DMS53 (cell line): ENCODE measurements around the gene AGT.

Experiments used
- DNase-seq: peaks from one replicate; lab custom pipeline; 2025; lab: John Stamatoyannopoulos, UW

AGT gene

DNA sequence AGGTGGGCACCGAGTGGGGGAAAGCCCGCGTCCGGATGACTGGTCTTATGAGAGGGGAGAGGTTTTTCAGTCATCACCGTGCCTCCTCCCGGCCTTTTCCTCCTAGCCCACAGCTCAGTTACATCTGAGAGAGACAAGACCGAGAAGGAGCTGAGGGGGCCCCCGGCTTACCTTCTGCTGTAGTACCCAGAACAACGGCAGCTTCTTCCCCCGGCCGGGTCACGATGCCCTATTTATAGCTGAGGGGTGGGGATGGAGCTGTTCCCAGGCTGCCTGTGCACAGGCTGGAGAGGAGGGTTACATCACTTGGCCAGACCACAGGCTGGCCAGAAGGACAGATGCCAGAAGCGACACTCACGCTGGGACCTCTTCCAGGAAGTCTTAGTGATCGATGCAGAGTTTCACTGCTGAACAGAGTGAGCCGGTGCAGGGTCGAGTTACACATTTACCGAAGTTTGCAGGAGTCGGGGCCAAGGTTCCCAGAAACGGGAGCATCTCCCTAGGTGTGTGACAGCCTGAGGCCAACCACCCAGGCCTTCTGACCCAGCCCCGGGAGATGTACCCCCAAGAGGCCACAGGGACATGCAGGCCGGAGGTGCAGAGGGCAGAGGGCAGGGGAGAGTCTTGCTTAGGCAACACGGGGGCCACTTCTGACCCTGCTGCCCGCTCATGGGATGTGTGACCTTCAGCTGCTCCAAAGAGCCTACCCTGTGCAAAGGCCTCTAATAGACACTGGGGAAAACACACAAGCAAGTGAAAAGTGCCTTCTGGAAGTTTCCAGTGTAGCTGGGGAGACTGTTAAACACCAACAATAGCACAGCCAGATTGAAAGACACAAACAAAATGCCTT lies at the start of gene AGT:
AGT (minus strand) TSS at position 208 of the 850 bp plus-strand sequence. CDS start 3,299 bp downstream, outside the sequence.
- peak; percentile 86 for DNase-seq

DNA sequence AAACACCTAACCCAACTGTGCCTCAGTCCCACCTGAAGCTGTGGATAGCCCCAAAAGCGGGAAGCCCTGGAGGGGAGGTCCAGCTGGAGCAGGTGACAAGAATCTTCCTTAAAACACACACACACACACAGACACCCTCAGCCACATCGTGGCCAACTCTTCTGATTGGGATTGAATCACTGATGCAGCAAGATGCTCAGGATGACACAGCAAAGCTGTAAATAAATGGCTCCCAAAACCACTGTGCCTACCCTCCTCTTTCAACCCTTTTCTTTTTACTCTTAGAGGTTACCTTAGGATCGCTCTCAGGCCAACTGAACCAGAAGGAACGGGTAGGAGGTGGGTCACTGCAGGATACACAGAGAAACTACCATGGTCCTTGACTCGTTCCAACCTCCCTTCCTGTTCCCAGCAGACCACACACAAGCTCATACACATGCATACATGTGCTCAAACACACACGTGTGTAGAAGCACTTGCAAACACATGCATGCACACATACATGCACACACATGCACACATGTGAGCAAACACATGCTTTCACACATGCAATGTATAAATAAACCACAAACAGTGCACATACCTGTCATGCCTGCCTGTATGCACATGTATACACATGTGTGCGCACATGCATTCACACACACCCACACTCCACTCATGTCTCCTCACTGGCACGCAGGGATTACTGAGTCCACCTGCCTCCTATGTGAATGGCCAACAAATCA lies 47.7 kb upstream of the AGT start:
- no peak for DNase-seq

- DNase-seq: peak; percentile 66
Measured at GRCh38 chr1:230760360-230760827, 46.5 kb upstream of the AGT start.

- DNase-seq: no peak
Measured at GRCh38 chr1:230759369-230760065, 45.6 kb upstream of the AGT start.

DNA sequence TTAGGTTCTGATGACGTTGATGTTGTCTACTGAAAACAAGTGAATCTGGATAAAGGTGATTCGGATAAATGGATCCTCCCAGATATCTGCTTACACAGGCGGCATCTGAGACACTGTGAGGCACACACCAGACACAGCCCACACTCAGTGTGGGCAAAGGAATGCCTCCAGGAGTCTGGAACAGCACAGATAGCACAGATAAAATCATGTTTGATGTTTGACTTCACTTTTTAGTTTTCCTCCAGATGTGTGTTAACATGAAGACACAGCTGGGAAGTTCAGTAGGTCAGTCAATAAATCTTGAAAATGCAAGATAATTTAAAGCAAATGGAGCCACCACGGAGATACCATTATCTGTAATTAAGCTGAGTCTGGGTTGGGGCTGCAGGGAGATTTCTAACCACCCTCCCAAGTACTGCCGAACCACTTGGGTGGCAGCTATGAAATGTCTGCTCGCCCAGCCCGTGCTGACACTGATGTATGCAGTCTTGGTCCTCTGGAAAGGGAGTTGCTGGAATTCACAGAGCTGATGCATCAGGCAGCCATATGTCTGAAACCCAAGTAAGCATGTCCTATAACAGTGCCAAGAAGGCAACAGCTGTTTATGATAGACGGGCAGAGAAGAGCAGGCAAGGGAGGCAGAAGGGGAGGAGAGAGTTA lies 44.9 kb upstream of the AGT start:
- DNase-seq: no peak

DNA sequence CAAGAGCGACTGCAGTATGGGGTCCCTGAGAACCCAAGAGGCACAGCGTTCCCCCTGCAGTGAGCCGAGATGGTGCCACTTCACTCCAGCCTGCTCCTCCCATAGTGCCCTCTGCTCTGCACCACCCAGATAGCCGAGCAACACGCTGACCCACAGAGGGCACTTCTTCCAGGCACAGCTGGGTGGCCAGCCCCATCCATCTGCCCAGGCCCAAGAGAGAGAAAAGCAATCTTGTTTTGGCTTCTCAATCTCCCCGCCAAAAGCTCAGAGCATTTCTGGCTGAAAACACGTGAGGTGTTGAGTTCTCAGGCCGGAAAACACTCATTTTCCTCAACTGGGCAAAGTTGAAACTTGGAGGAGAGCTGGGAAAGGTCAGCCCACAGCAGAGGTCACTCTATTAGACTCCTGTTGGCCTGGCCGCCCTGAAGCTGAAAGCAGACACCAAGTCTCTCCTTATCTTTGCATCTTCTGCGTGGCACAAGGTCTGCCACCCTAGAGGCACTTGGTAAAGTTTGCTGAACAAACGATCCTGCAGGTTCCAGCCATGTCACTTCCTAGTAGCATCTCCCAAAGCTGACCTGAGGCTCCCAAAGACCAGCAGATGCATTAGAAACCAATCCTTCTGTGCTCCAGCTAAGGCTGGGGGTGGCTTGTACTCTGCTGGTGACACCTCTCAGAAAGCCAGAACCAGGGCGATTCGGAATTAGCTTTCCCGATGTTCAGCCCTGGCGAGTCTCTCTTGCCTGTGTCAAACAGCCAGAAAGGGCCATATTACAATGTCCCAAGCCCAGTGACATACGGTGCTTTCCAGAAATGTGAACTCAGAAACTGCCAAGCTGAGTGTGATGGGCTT lies 44.2 kb upstream of the AGT start:
- no peak for DNase-seq

DNA sequence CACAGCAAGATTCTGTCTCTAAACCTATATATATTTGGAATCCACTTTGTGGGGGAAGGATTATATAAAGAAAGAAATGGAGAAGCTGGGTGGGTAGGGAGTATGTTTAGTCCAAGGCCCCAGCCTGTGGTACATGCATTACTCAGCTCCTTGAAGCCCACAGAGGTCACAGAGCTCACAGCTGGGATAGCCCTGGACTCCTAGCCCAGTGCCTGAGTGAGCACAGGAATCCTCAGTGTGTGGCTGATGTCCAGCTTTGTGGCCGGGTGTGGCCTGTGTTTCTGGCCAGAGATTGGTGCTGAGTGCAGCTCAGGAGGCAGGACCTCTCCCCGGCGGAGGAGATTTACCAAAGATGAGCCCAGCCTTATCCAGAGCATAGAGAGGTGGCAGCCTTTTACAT lies 40.9 kb upstream of the AGT start:
- no peak for DNase-seq

- DNase-seq: peak; percentile 89
Measured at GRCh38 chr1:230753586-230754251, 39.8 kb upstream of the AGT start.

DNA sequence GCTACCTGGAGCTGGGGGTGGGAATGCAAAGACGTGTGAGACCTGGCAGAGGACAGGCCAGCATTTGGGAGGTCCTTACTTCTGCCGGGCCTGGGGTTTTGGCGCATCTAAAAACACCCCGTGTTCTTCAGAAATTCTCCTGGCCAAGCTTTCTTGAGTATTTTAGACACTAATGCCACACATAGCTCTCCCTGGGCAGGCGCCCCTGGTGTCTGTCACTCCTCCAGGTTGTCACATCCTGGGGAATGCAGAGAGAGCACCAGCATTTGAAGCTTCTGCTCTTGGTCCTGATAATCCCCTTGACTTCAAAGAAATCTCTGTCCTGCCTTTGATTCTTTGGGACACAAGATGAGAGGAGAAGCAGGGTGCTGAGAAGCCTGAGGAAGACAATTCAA lies 39.3 kb upstream of the AGT start:
- DNase-seq: peak; percentile 66

- peak; percentile 97 for DNase-seq
Measured at GRCh38 chr1:230752407-230752806, 38.5 kb upstream of the AGT start.

GRCh38 chr1:230750986-230751625 lies 37.2 kb upstream of the AGT start:
- peak; percentile 71 for DNase-seq

GRCh38 chr1:230750576-230750975 lies 36.7 kb upstream of the AGT start:
- peak; percentile 92 for DNase-seq

DNA sequence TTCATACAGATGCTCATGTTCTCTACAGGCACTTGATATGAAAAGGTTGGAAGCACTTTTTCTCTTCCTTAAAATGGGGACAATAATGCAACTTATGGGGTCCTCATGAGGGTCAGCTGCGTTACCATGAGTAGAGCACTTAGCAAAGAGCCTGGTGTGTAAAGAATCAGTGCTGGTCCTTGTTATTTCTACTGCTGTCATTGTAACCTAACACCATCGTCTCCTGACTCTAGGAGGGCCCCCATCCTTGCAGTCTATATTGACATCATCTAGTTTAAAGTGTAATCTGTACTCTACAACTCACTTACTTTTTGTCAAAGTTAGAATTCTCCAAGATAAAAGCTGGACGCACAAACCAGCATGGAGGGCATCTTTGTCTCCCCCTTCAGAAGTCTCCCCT lies 35.7 kb upstream of the AGT start:
- DNase-seq: peak; percentile 65

DNA sequence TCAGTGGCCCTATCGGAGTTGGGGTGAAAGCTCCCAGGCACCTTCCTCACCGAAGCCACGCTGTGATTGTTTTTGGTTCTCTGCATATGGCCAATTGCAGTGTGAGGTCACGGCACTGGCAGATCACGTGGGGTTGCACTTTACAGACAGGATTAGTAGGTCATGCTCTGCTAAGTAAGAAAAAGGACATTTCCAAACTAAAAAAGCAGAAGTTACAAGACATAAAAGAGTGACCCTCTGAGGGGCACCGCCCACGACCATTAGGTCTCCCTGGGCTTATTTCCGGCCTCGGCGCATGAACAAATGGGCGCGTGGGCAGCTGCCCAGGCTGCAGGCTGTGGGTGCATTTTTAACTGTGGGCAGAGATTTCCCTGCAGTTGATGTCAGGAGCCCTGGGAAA lies 35.2 kb upstream of the AGT start:
- peak; percentile 58 for DNase-seq

GRCh38 chr1:230747890-230748800 lies 34.2 kb upstream of the AGT start:
- peak; percentile 90 for DNase-seq

DNA sequence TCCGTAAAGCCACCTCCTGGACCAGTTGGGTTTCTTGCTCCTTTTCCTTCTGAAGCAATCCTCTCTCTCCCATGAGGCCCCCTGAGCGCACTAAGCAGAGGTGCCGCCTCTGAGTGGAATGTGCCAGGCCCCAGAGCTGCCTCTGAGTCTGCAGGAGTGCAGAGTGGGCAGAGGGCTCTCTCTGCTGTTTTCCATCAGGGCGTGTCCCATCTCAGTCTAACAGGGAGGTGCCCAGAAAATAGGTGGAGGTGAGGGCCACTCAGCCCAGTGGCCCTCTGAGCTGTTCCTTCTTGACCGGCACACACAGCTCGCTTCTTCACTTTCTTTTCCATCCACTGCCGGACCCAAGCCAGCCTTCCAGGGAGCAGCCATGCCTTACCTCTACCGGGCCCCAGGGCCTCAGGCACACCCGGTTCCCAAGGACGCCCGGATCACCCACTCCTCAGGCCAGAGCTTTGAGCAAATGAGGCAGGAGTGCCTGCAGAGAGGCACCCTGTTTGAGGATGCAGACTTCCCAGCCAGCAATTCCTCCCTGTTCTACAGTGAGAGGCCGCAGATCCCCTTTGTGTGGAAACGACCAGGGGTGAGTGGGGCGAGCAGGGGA lies 33.3 kb upstream of the AGT start, which contains the start of gene CAPN9:
CAPN9 (plus strand) TSS at position 262 of the 604 bp plus-strand sequence; CDS start at position 371, 109 bp downstream.
- DNase-seq: peak; percentile 62

GRCh38 chr1:230746617-230747016 lies 32.7 kb upstream of the AGT start:
- no peak for DNase-seq

DNA sequence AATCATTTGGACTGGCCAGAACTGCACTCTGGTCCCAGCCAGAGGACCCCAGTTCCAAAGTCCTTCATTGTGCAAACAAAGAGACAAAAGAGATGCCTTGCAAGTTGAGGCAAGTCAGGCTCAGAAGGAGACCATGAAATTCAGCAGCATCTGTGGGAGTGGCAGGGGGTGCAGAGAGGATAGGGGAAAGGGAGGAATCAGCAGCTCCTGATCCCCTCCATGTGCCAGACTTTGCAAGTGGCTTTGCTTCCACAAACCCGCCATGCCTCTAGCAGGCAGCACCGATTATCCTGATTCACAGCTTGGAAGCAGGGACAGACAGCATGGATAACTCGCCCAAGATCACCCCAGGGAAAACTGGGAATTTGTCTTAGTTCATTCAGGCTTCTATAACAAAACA lies 31.1 kb upstream of the AGT start:
- DNase-seq: peak; percentile 59
